HG02840 (cell line): ENCODE data around the gene CAPZB.
"Not testable (repeated sequence)": the region's sequence is repeated elsewhere in the genome, so short reads cannot be mapped to it uniquely, and the experiment has no call there.

Experiments used
- ATAC-seq: cut with Tn5 transposase; IDR thresholded peaks from one replicate; pipeline ENCODE4 v1.9.1; 2021; ENCODE audit warnings: mild to moderate bottlenecking, moderate library complexity, moderate number of reproducible peaks; ENCODE audit not compliant: unreplicated experiment, low FRiP score

Gene CAPZB

DNA sequence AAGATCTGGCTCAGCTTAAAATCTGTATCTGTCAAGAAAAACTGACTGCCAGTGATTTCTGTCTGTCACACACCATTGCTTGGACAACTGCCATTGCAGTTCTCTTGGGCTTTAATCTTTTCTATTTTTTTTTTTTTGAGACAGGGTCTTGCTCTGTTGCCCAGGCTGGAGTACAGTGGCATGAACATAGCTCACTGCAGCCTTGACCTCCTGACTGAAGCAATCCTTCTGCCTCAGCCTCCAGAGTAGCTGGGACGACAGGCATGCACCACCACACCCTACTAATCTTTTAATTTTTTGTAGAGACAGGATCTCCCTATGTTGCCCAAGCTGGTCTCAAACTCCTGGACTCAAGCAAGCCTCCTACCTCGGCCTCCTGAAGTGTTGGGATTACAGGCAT lies 14.5 kb upstream of the CAPZB start:
- ATAC-seq, result not testable (repeated sequence)

DNA sequence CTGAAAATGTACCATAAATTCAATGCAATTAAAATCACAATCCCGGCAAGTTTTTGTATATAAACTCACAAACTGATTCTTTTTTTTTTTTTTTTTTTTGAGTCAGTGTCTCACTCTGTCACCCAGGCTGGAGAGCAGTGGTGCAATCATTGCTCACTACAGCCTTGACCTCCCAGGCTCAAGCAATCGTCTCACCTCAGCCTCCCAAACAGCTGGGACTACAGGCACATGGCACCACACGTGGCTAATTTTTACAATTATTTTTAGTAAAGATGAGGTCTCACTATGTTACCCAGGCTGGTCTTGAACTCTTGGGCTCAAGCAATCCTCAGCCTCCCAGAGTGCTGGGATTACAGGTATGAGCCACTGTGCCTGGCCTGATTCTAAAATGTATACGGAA lies 12.1 kb upstream of the CAPZB start:
- not testable (repeated sequence) for ATAC-seq

DNA sequence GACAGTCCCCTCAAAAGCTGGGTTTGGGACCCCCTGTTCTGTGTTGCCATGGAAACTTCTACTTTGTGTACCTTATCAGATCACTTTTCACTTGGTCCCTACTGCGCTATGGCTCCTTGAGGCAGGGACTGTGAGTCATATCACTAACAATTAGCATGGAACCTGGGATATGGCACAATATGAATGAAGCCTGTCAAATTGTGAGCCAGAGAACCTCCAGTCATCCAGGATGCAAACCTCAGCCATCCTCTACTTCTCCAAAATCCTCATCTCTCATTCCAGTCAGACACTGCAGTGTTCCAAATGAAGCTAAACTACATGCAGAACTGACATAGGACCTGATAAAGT lies 11.2 kb upstream of the CAPZB start:
- no peak for ATAC-seq

DNA sequence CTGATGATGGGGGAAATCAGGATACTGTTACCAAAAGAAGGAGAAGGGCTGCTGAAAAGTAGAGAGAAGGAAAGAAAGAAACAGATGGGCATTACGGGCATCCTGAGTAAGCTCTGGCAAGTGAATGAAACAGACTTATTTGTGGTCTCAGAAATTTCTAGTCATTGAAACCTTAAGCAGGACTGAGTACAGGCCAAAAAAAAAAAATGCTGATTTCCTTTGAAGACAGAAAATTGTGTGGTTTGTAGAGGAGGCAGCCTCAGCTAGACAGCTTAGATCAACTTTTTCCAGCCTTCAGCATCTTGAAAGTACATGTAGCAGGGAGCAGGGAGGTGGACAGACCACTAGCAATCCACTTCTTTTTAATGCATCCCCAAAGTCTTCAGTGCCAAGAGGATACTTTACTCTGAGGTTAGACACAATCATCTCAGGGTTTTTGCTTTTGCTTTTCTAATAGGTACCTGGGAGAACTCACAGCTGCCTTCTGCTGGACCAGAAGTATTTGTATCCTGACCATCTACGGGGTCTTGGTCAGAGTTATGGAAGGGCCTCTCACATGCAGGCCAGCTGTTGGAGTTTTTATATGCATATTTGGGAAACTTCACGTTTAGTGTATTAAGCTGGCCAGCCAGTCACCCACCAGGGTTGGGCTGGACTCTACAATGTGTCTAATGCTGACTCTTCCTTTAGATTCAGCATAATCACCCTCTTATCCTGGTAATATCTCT lies 10.6 kb upstream of the CAPZB start:
- ATAC-seq, result no peak

DNA sequence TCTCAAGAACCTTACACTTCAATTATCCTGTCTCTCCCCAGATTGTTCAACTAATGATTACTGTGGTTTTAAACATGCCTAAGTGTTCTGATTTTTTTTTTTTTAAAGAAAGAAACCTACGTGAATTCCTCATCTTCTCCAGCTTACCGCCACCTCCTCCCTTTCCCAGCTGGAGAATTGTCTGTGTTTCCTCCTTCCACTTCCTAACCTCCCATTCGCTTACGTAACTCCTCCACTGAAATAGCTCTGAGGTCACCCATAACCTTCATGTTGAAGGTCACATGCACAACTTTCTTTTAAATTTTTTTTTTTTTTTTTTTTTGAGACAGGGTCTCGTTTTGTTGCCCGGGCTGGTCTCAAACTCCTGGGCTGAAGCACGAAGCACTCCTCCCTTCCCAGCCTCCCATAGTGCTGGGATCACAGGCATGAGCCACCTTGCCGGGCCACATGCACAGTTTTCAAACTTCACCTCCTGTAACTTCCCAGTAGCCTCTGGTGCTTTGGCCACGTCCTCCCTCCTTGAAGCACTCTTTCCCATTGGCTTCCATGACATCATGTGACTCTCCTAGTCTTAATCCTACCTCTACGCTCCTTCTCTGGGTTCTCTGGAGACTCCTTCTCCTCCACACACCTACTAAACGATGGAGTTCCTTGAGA lies 9.8 kb upstream of the CAPZB start:
- no peak for ATAC-seq

DNA sequence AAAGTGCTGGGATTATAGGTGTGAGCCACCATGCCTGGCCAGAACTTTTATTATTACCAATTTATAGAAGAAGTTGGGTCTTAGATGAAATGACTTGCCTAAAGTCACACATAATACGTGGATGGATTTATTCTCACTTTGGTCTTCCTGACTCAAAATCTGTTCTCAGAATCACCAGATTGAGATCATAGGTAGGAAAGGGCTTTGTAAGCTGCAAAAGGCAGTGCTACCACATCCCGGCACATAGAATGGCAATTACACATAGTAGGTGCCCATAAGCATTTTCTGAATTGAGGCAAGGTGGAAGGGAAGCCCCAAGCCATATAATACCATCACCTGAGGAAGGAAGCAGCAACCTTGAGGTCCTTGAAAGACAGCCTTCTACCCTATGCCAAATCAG lies 8.2 kb upstream of the CAPZB start:
- ATAC-seq, result no peak

DNA sequence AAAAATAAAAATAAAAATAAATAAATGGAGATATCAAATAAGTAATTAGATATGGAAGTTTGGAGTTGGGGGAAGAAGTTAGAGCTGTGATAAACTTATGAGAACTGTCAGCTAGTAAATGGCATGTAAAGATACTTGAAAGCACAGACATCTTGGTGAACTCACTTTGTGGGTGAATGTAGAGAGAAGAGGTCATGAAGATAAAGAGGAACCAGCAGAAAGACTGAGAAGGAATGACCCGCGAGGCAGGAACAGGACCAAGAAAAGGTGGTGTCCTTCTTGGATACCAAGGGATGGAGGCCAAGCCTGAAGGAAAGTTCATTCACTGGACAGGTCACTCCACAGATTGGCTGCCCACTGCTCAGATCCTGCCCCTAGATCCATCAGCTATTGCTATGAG lies 4.7 kb upstream of the CAPZB start:
- no peak for ATAC-seq

DNA sequence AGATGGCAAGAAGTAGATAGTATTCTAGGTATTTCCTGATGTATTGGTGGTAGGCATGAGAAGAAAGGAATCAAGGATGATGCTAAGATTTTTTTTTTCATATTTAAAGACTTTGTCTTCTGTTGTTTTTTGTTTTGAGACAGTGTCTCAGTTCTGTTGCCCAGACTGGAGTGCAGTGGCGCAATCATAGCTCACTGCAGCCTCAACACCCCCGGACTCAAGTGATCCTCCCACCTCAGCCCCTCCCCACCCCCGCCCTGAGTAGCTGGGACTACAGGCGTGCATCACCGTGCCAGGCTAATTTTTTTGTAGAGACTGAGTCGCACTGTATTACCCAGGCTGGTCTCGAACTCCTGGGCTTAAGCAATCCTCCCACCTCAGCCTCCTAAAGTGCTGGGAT lies 2.8 kb upstream of the CAPZB start:
- ATAC-seq, result no peak

DNA sequence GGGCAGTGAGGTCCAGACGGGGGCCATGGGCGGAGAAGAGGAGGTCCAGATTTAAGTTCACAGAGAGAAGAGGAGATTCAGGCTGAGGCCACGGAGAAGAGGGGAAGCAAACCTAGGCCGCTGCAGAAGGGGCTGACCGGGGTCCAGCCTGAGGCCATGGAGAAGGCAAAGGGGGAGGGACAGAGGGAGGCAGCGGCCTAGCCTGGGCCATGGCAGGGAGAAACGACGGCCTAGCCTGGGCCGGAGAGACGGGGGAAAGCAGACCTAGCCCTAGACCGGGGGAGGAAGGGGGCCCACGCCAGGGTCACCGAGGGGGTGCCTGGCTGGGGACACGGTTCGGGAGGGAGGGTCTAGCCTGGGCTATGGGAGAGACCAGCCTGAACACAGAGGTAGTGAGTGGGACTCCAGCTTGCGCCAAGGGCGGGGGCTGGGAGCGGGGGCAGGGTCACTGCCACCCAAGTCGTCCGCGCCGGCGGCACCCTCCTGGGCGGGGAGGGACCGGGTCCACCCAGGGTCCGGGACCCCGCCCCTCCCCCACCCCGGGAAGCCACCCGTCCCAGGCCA lies 459 bp downstream of the CAPZB start:
- ATAC-seq, result peak; percentile 30

DNA sequence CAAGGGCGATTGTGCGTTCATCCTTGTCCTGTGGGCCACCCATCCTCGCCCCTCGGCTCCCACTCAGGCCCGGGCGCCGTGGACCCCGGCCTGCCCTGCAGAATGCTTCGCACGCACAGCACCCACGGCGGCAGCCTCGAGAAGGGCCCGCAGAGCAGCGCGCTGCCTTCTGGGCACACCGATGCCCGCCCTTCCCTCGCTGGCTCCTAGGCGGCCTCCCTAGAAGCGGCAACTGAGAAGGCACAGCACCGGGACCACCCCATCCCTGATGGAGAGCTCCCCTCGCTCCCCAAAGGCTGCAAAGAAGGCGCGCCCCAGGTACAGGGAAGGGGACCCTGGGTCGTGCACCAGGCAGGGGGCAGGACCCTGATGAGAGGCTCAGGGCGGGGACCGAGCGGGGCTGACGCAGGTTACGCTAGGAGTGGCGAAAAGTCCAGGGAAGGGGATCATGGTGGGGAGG lies 971 bp downstream of the CAPZB start:
- no peak for ATAC-seq

DNA sequence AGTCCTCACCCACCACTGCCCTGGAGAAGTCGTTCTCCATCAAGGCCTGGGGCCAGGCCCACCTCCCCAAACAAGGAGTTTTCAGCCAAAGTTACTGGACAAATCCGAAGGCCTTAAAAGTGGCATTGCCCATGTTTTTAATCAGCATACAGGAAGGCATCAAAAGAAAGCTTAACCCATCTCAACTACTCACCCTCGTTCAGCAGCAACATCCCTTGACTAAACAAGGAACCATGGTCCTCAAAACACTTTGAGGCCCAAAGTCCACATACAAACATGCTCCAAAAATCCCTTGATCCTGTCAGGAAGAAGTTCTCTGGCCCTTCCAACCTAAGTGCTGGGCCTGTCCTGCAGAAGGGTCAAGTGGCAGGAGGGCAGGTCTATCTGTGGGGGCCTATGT lies 1.6 kb downstream of the CAPZB start:
- ATAC-seq, result no peak

DNA sequence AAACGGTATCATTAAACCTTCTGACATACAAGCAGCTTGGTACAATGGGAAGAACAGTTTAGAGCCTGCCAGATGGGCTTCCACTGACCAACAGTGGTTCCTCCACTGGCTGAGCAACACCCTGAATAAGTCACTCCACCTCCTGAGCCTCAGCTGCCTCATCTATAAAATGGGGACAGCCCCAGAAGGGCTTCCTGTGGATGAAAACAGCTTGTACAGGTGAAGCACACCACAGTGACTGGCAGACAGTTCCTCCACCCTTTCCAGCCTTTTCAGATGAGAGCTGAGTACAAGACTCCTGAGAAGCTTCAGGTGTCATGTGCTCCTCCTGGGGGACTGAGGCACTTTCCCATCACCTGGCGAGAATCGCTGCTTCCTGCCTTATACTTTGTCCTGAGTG lies 2.1 kb downstream of the CAPZB start:
- no peak for ATAC-seq

DNA sequence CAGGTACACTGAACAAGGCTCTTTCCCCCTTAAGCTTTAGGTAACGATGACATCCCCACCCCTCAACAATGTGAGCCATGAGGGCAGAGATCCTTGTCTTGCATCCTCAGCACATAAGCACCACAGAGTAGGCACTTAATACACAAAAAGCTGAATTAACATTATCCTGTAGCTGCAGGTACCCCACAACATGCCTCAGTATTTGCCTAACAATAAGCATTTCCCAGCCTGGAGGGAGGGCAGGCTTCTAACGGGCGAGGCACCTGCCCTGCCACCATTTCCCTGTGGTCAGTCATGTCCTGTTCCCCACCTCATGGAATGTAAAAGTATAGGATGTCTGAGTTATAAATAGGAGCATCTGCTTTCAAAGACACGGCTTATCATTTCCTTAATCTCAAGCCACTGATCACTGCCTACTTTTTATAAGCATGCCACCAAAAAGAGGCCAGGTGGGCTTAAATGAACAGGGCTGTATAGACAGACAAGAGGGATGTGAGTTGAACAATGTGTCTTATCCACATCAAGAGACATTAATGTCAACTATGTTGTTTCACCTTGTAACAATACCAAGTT lies 3.4 kb downstream of the CAPZB start:
- no peak for ATAC-seq

DNA sequence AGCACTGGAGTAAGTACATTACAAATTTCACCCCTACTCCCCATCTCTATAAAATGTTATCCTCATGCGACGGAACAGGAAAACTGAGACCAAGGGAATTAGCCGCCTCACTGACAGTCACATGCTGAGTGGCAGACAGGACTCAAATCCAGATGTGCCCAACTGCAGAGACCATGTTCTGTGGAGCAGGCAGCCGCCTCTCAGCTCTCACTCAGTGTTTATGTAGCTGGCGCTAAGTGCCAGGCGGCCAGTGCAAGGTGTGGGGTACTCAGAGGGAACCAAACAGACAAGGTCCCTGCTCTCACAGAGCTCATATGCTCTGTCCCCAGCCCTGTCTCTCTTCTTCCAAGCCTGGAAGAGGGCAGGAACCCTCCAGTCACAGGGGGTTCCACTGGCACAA lies 5.1 kb downstream of the CAPZB start:
- no peak for ATAC-seq

DNA sequence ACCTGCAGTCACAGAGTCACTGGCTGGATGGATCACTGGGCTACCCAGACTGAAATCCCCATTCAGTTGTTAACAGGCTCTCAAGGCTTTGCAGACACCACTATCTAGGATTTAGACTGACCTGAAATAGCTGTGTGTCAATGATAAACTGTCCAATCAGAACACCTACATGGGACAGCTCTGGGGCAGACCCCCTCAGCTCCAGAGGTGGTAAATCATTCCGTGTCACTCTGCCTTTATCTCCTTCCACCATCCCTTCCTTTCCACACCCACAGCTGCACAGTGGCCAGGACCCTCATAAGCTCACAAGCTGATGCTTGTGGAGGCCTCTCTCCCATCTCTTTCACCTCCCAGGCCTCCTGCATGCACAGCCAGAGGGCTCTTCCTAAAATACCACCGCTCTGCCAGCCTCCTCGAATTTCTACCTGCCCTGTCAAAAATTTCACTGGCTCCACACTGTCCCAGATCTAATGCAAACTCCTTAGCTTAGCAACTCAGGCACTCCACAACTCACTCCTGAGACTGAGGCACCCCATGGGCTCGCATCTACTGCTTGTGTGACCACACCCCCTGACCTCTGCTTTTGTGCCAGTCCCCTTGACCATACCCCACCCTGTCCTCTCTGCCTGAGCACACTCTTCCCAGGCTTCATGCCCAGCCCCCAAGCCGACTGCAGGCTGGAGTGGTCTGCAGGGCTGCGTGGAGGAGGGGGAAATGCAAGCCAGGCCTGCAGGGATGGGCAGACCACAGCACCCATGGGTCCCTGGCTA lies 5.8 kb downstream of the CAPZB start:
- ATAC-seq, result no peak

DNA sequence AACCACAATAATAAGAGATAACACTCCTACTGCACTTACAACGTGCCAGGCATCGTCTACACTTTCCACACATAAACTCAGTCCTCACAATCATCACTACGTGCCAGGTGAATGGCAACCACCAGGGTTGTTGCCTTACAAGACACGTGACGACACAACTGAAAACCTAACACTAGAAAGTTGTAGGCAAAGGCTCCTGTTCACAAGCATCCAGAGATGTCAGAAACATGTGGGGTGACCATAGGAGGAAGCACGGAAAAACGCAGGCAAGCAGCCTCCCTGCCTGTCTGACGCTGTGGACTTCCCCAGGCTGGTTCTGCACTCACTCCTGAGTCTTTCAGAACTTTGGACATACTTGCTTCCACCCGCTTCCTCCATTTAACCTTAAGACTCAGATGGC lies 7.0 kb downstream of the CAPZB start:
- ATAC-seq, result no peak

DNA sequence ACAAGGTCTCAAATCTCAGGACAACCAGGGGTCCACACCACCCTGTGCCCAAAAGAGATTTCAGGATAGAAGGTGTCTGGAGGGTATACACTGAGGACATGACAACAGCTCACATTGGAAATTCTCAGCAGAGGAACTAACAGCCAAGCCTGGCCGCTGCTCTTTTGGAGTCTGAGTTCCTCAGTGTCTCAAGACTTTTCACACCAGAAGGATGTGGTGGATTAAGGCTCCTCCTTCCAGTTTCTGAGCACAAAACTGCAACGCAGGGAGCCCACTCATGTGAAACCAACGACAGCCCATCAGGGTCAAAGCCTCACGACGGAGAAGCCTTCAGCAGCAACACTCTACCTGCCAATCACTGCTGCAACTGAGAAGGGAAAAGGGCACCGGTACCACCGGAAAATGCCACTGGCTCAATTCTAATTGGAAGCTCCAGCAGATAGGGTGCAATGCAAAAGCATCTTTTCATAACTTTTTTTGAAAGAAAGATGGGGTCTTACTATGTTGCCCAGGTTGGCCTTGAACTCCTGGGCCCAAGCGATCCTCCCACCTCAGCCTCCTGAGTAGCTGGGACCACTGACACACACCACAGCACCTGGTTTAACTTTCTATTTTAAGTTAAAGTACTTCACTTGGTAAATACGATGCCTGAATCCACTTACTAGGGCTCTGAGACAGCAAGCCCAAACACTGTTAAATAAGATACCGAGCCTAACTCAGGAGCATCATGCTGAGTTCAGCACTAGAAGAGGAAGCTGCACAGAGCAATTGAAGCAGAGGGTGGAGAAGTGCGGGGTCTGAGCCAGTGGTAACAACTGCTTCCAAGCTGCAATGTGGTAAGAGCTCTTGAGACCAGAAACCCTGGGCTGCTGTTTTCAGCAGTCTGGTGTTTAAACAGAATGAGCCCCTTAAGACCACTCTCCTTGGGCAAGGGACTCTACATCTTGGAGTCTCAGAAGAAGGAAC lies 7.8 kb downstream of the CAPZB start:
- ATAC-seq, result peak; percentile 52

DNA sequence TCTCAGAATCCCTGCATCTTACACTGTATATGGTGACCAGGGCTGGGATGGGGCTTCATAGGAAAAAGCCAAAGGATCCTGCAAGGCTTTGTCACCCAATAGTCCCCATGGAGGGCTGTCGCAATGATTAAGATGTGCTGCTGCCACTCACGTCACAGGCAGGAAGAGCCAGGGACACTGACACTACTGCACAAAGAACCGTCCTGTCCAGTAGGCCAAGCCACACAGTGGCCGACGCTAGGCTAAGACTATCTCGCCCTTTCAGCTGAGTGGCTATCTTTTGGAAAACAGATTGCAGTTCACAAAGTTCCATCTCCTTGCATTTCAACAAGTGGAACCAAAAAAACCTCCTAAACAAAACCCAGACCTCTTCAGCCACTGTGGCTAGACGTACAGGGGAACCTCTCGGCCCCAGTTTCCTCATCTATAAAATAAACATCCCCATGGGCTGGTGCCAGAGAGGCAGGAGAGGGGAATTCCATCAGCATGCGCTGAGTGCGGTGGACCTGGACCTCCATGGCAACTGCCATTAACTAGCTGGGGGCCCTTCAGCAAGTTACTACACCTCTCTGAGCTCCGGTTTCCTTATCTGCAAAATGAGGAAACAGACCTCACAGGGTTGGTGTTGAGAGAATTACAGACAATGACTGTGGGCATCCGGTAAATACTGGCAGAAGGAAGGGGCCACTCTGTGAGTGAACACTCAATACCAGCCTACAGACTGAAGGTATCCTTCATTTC lies 8.7 kb downstream of the CAPZB start:
- peak; percentile 40 for ATAC-seq

DNA sequence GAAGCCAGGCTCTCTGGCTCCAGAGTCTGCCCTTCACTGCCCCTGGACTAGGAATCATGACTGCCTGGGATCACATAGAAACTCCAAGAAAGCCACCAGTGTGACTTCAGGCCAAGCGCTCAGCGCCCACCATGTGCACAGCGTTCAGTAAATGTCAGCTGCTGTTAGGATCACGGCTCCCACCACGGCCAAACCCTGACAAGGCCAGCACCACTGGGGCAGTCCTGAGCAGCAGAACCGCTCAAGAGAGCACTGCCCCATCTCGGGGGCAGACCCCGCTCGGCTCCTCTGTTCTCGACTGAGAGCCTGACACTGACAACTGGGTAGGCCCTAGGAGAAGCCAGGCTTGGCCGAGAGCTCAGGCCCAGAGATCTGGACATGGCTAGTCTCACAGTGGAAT lies 10.0 kb downstream of the CAPZB start:
- no peak for ATAC-seq
